ENCODE measurements around the gene TUBGCP5.

GRCh38 chr15:22950256-22950990, 88.9 kb downstream of the TUBGCP5 start:
- TF ChIP-seq EZH2 (IDR thresholded peaks at IDR 0.05; ENCODE audit: insufficient read depth, poor library complexity, severe bottlenecking) (no peak), EZH2phosphoT487 (IDR thresholded peaks at IDR 0.05; ENCODE audit: insufficient read depth, low read depth) (no peak)
